HEK293T (cell line): Measurements from ENCODE around the gene TANK.
A peak's percentile ranks its signal among the peaks of the same experiment; 100 is the strongest.
"Not testable (repeated sequence)": the region's sequence is repeated elsewhere in the genome, so short reads cannot be mapped to it uniquely, and the experiment has no call there.

Experiments
- CTCF ChIA-PET: fragments of 350-600 bp; formaldehyde crosslinking; extraction: SDS; loops from one replicate; lab custom pipeline; 2021; ENCODE audit warnings: antibody characterized with exemption, inconsistent platforms; lab: Yijun Ruan, JAX
- POLR2A ChIA-PET: fragments of 350-600 bp; formaldehyde crosslinking; extraction: SDS; loops from one replicate; lab custom pipeline; 2020; ENCODE audit warnings: antibody characterized with exemption, inconsistent platforms; lab: Yijun Ruan, JAX
- DNase-seq: peaks from one replicate; pipeline ENCODE4 v3.0.0; 2012; ENCODE audit warnings: mixed read lengths; ENCODE audit errors: extremely low spot score
- ARNT ChIP-seq: fragments of 450-650 bp; IDR thresholded peaks from 2 replicates; pipeline ENCODE4 v1.6.1; 2017; ENCODE audit warnings: mild to moderate bottlenecking
- BHLHE40 ChIP-seq: fragments of 450-650 bp; IDR thresholded peaks from 2 replicates; pipeline ENCODE4 v1.6.1; 2016; ENCODE audit warnings: mild to moderate bottlenecking, moderate library complexity, borderline replicate concordance
- CTBP1 ChIP-seq: fragments of 450-650 bp; IDR thresholded peaks from 2 replicates; pipeline ENCODE4 v1.6.1; 2016; ENCODE audit warnings: borderline replicate concordance
- ELF4 ChIP-seq: fragments of 450-650 bp; IDR thresholded peaks from 2 replicates; pipeline ENCODE4 v1.6.1; 2017; ENCODE audit warnings: antibody characterized with exemption
- FOXA1 ChIP-seq: fragments of 450-650 bp; IDR thresholded peaks from 2 replicates; pipeline ENCODE4 v1.6.1; 2016; ENCODE audit warnings: mild to moderate bottlenecking
- FOXK2 ChIP-seq: fragments of 450-650 bp; IDR thresholded peaks from 2 replicates; pipeline ENCODE4 v1.6.1; 2016; ENCODE audit warnings: mild to moderate bottlenecking
- FOXM1 ChIP-seq: fragments of 450-650 bp; IDR thresholded peaks from 2 replicates; pipeline ENCODE4 v1.6.1; 2017; ENCODE audit warnings: mild to moderate bottlenecking, borderline replicate concordance
- HDGF ChIP-seq: fragments of 450-650 bp; IDR thresholded peaks from 2 replicates; pipeline ENCODE4 v1.6.1; 2017; ENCODE audit warnings: antibody characterized with exemption, borderline replicate concordance
- L3MBTL2 ChIP-seq: fragments of 450-650 bp; conservative IDR thresholded peaks from 2 replicates; pipeline ENCODE4 v1.6.1; 2016; ENCODE audit warnings: mild to moderate bottlenecking
- LEF1 ChIP-seq: fragments of 450-650 bp; IDR thresholded peaks from 2 replicates; pipeline ENCODE4 v1.6.1; 2017; ENCODE audit warnings: mild to moderate bottlenecking, borderline replicate concordance
- NFRKB ChIP-seq: fragments of 450-650 bp; IDR thresholded peaks from 2 replicates; pipeline ENCODE4 v1.6.1; 2016; ENCODE audit warnings: mild to moderate bottlenecking, moderate library complexity
- SP1 ChIP-seq: fragments of 450-650 bp; IDR thresholded peaks from 2 replicates; pipeline ENCODE4 v1.6.1; 2017
- SUZ12 ChIP-seq: fragments of 450-650 bp; IDR thresholded peaks from 2 replicates; pipeline ENCODE4 v1.6.1; 2016; ENCODE audit warnings: mild to moderate bottlenecking
- TARDBP ChIP-seq: fragments of 450-650 bp; IDR thresholded peaks from 2 replicates; pipeline ENCODE4 v1.6.1; 2016
- ZNF384 ChIP-seq: fragments of 450-650 bp; IDR thresholded peaks from 2 replicates; pipeline ENCODE4 v1.6.1; 2016
- TF ChIP-seq, protein P1 (sequence below): fragments of 450-650 bp; IDR thresholded peaks from 2 replicates; pipeline ENCODE4 v1.6.1; 2016

Gene TANK

DNA sequence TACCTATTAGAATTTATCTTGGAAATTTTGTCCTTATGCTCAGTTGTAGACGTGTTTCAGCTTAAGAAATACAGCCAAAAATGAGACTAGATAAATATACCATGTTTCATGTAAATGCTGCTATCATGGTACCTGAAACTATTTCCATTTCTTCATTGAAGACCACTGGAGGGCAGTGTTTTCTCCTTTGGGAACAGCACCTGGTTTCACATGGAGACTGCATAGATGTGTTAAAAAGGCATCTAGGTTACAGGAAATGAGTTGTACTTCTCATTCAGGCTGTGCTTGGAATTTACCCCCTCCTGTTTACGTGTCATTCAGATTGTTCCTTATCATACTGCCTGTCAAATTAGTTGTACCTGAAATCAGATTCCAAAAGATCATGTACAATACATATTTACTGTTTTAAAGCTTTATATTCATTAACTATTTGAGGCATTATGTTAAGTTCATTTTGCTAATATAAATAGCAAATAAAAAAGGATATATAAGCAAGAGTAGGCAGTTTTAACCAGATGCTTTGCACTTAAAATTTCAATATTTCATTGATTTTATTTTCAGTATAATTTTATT is 90.7 kb downstream of the TANK start:
- peak; percentile 61 for DNase-seq
- TF ChIP-seq ELF4 = no peak
- TF ChIP-seq NFRKB = no peak
- no peak for TF ChIP-seq SUZ12
- TF ChIP-seq BHLHE40 = no peak
- no peak for TF ChIP-seq ZNF384
- TF ChIP-seq LEF1 = no peak
- TF ChIP-seq ARNT = no peak
- no peak for TF ChIP-seq FOXA1
- TF ChIP-seq HDGF = no peak
- no peak for TF ChIP-seq TARDBP
- TF ChIP-seq SP1 = no peak
- no peak for TF ChIP-seq FOXK2
- TF ChIP-seq FOXM1 = no peak
- no peak for TF ChIP-seq CTBP1
- TF ChIP-seq L3MBTL2 = no peak
- POLR2A ChIA-PET = no interaction called here
- CTCF ChIA-PET = no interaction called here

DNA sequence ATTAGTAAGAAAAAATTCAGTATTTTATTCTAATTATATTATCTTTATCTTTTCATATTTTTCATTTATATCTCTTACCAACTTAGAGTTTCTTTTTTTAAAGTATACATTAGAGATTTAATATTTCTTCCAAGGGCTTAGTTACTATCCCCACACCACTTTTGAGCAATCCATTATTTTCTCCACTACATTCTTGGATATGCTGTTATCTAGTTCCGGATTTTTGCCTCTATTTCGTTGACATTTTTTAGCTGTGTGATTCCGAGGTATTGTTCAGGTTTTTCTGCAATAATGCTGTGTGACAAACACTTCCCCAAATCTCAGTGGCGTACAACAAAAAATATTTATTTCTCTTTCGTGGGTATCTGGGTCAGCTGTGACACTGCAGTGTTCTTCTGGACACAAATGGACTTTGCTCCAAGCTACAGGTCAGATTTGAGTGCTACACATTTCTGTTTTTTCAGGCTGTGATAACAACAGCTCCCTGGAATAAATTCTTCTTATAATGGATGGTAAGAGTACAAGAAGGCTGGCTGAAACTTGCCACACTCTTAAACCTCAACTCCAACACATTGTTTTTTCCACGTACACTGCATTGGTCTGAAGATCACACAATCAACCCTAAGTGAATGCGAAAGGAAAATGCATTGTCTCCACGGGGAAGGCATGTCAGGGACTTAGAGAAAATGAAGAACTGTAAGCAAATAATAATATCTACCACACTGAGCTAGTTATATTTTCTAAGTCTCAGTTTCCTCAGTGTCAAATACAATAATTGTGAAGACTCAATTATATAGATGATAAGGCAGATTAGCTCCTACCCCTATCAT is 97.1 kb downstream of the TANK start:
- TF ChIP-seq NFRKB (no peak), FOXA1 (no peak), ZNF384 (no peak), LEF1 (no peak), HDGF (no peak), BHLHE40 (no peak), CTBP1 (no peak), L3MBTL2 (no peak), ELF4 (no peak), FOXK2 (no peak), ARNT (no peak), SP1 (no peak), FOXM1 (no peak), TARDBP (no peak), SUZ12 (no peak)
- TF ChIP-seq, protein P1, sequence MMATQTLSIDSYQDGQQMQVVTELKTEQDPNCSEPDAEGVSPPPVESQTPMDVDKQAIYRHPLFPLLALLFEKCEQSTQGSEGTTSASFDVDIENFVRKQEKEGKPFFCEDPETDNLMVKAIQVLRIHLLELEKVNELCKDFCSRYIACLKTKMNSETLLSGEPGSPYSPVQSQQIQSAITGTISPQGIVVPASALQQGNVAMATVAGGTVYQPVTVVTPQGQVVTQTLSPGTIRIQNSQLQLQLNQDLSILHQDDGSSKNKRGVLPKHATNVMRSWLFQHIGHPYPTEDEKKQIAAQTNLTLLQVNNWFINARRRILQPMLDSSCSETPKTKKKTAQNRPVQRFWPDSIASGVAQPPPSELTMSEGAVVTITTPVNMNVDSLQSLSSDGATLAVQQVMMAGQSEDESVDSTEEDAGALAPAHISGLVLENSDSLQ = no peak
- POLR2A ChIA-PET = no interaction called here
- no peak for DNase-seq
- CTCF ChIA-PET = interaction anchor here (0.7 kb wide), 1 partner anchor 9 kb away, joined by 3 read pairs; no protein-coding TSS in a partner anchor

DNA sequence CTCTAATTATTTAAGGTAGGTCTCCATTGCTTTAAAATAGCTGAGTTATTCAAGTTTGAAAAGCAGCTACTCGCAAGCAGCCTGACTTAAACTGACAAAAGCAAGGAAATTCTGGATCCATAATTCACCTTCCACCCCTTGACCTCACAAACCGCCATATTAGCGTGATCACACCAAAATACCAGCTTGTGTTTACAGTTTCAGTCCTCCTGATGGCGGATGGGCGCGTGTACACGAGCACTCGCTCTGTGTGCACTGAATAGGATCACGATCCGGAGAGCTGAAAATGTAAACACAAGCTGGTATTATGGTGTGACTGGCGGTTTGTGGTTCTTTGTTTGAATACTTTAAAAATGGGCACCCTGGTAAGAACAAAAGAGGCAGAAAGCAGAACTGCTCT is 105.6 kb downstream of the TANK start:
- TF ChIP-seq SUZ12 = no peak
- TF ChIP-seq, protein P1 = no peak
- no peak for TF ChIP-seq ELF4
- TF ChIP-seq LEF1 = no peak
- TF ChIP-seq BHLHE40 = no peak
- no peak for TF ChIP-seq FOXK2
- TF ChIP-seq L3MBTL2 = no peak
- no peak for TF ChIP-seq SP1
- TF ChIP-seq ARNT = no peak
- TF ChIP-seq FOXA1 = no peak
- TF ChIP-seq TARDBP = no peak
- ChIA-PET POLR2A (interaction anchor here (0.5 kb wide), 1 partner anchor 23 kb away, joined by 3 read pairs; no protein-coding TSS in a partner anchor), CTCF (no interaction called here)
- no peak for DNase-seq

DNA sequence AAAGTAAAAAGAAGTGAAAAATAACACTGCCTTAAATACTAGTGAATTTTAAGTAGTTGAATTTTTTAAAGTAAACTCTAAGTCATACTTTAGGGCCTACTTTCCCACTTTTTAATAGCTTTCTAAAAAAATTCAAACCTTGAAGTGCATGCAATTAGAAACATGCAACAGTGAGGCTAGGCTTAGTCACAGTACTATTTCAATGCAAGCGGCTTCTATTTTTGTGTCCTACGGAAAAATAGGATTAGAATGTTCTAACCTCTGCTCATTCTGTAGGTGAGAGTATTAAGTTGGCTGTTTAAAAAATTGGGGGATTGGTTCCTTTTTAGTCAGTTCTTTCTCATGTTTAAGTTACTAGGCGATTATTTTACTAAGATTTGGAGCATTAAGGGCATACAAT is 108.9 kb downstream of the TANK start:
- ChIA-PET POLR2A (no interaction called here), CTCF (no interaction called here)
- no peak for DNase-seq
- TF ChIP-seq ELF4 (no peak), ARNT (no peak), FOXK2 (no peak), BHLHE40 (no peak), HDGF (no peak), L3MBTL2 (no peak), SUZ12 (no peak)
- TF ChIP-seq, protein P1 = no peak

DNA sequence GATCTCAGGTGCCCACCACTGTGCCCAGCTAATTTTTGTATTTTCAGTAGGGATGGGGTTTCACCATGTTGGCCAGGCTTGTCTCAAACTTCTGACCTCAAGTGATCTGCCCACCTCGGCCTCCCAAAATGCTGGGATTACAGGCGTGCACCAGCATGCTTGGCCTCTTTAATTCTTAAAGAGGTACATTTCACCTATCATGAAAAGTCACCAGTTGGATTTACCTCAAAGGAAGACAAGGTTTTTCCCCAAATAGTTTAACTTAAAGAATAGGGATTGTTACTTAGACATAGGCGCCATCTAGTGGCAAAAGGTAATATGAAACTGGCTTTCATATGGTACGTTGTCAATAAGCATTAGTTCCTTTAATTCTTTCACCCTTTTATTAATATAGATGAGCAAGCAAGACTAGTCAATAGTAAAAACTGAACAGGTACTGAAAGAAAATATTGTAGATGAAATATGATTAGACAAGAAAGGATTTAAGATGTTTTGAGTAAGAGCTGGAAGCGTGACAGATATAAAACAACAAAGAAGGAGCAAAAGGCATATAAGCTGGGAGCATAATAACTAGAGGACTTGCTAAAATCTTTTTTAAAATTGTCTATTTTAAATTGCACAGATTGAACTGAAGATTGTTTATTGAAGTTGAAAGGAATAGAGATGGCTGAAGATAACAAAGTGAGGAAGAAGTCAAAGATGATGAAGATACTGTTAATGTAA is 113.0 kb downstream of the TANK start:
- DNase-seq = peak; percentile 20
- POLR2A ChIA-PET = no interaction called here
- no peak for TF ChIP-seq ARNT
- no peak for TF ChIP-seq ELF4
- no peak for TF ChIP-seq CTBP1
- TF ChIP-seq FOXA1 = no peak
- no peak for TF ChIP-seq TARDBP
- peak; percentile 56; the same call in 1 of the 2 replicates for TF ChIP-seq FOXK2
- CTCF ChIA-PET = interaction anchor here (1.1 kb wide), 1 partner anchor 34 kb away, joined by 3 read pairs; no protein-coding TSS in a partner anchor

DNA sequence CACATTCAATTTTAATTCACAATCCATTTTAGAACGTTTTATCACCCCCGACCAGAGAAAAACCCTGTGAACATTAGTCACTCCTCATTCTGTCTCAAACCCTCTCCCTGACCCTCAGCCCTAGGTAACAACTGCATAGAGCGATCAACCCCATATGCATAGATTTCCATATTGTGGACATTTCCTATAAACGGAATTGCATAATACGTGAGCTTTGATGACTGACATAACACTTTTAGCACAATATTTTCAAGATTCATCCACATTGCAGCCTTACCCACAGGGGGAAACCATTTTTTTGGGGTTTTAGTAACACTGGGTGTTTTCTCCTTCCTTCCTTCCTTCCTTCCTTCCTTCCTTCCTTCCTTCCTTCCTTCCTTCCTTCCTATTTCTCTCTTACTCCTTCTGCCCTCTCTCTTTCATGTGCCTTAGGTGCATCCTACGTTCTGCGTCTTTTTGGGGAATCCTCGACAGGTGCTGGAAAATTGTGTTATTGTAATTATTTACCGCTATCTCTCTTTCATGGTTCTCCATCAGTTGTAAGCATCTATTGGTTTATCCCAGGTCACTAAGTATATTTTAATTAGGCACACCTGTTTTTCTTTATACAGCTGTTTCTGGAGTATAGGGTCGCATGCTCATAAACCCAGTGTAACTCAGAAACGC is 118.5 kb downstream of the TANK start:
- DNase-seq = peak; percentile 9
- CTCF ChIA-PET = not testable (repeated sequence)

DNA sequence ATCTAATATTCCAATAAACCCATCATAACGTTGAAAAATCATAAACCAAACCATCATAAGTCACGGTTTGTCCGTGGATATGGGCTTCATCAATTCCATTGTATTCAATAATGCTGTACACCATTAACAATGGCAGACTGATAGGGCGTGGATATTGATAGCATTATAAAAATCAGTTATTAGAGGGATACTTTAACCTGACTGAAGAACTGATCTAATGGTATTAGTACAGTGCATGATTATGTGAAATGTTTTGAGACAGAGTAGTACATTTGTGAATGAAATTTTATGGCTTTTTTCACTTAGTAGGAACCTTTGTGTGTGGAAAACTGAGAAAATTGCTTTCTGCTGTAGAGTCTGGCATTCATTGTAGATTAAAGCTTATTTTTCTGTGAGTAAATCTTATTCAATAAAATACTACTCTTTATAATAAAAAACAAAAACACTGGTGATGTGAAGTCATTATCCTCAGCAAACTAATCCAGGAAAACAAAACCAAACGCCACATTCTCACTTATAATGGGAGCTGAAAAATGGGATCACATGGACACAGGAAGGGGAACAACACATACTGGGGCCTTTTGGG is 119.1 kb downstream of the TANK start:
- POLR2A ChIA-PET, CTCF ChIA-PET: not testable (repeated sequence)

More for the DNA sequence above, 118.5 kb downstream of the TANK start:
- POLR2A ChIA-PET = not testable (repeated sequence)

DNA sequence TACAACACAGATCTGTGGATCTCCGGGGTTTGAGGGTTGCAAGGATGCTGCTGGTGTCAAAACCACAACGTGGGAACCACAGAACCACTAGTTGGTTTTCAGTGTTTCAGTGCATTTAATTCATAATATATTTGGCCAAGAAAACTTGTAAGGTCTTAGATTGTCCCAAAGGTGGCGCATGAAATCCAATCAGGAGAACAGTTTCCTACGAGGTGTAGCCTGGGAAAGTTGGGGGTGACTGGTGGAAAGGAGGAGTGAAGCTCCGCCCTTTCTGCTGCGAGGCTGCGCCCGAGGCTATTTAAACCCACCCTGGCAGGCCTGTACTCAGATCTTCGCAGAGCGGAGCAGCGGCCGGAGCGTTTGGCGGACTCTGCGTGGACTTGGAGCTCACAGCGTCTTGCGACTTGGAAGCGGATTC is 120.7 kb downstream of the TANK start:
- CTCF ChIA-PET, POLR2A ChIA-PET, DNase-seq: not testable (repeated sequence)

More for the DNA sequence above, 119.1 kb downstream of the TANK start:
- not testable (repeated sequence) for DNase-seq

DNA sequence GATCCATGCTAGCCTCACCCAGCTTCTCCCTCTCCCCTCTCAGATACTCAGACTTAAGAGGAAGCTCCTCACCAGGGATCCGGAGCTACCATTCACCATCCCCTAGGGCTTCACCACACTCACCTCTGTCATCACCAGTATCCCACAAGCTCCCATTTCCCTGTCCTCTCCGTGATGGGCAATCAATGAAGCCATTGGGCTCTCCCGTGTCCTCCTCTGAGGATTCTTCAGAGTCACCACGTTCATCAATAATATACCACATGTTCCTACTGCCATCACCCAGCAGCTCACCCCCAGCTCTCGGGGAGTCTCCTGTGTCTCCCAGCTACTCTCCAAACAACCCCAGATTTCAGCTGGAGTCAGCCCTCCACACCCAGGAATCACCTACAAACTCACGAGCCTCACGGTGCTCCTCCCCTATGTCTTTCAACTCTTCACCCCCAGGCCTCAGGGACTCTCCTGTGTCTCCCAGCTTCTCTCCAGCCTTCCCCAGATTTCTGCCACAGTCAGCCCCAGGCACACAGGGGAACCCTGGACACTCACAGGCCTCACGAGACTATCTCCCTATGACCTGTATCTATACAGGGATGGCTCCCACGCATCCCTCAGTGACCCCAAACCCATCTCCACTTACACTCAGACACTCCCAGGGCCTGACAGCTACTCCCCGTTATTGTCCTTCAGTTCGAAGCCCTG is 121.5 kb downstream of the TANK start:
- POLR2A ChIA-PET = not testable (repeated sequence)

More for the DNA sequence above, 121.5 kb downstream of the TANK start:
- DNase-seq, CTCF ChIA-PET: not testable (repeated sequence)
